GM18907 (cell line): ENCODE data around the gene GAPDHS.

Source experiments
- ATAC-seq: cut with Tn5 transposase; IDR thresholded peaks from one replicate; pipeline ENCODE4 v1.9.1; 2021; ENCODE audit warnings: mild to moderate bottlenecking, moderate library complexity; ENCODE audit not compliant: unreplicated experiment

The GAPDHS gene

DNA sequence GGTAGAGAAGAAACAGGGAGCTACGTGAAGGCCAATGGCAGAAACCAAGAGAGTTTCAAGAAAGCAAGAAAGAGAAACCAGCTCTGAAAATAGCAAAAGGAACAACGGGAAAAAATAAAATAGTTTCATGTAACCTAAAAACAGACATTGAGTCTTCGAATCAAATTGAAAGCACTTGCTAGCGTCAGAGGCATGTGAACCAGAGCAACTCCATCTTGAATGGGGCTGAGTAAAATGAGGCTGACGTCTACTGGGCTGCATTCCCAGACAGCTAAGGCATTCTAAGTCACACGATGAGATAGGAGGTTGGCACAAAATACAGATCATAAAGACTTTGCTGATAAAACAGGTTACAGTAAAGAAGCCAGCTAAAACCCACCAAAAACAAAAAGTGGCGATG, 45.5 kb downstream of the GAPDHS start:
- ATAC-seq = no peak

DNA sequence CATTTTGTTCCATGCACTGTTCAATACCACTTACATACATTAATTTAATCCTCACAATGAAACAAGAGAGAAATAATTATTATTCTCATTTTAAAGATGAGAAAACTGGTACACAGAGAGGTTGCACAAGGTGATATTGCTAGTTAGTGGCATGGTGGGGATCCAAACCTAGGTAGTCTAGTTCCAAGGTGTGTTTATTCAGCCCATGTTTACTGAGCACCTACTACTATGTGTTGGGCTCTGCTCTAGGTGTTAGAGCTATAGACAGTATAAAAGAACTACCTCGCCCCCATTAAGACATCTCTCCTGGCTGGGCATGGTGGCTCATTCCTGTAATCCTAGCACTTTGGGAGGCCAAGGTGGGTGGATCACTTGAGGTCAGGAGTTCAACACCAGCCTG, 49.5 kb downstream of the GAPDHS start:
- no peak for ATAC-seq

DNA sequence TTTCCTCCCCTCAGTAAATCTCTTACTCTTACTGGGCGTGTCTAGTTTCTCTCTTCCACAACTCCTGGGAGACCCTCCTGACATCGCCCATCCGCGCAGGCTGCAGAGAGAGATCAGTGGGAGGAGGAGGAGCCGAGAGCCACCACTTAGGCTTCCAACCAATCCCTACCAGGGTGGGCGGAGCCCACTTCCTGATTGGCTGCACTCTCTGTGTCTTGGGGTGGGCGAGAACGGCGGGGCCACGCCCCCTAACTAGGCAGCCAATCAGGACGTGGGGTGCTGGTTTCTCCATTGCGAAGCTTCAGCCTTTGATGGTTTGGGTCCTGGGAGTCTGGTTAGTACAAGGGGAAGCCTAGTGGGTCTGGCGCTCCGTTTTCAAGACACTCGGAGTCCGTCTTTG, 52.6 kb downstream of the GAPDHS start, which contains the start of gene PMIS2:
TSS of gene PMIS2 (plus strand) at position 326 of the 400 bp plus-strand sequence. CDS start 87 bp downstream, outside the sequence.
- no peak for ATAC-seq

DNA sequence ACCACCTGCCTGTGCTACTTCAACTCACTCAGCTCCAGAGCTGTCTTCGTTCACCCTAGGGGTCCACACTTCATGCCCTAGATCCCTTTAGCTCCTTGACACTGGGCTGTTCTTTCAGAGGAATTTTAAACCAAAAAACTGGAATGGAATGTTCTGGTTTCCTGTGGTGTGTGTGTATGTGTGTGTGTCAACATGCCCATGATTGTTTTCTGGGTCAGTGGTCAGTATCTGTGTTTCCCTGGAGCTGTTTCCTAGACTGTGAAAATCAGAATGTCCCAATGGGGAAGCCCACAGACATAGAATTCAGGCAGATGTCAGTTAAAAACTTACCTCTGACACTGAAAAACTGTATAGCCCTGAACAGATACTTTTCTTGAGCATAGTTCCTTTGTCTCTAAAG, 54.1 kb downstream of the GAPDHS start:
- no peak for ATAC-seq

DNA sequence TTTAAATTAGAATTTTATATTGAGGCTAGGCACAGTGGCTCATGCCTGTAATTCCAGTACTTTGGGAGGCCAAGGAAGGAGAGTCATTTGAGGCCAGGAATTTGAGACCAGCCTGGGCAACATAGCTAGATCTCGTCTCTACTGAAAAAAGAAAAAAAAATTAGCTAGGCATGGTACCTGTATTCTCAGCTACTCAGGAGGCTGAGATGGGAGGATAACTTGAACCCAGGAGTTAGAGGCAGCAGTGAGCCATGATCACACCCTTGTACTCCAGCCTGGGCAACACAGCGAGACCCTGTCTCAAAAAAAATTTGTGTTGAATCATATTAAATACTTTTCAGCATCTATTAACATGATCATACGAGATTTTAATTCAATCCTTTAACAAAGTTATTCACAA, 57.6 kb downstream of the GAPDHS start:
- no peak for ATAC-seq

DNA sequence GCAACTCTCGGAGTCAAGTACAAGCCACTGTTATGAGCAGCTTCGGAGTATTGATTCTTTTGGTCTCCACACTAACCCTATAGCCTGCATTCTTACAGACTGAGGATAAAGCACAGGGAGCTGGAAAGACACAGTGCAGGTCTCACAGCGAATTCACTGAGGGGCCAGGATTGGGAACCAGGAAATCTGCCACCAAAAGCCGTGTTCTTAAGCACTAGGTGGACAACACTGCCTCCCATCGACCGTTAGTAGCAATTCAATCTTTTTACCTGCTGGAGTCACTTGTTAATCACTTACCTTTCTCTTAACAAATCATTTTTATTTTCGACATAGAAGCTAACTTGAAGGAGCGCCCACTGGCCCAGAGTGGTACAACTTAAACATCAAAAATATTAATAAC, 59.0 kb downstream of the GAPDHS start:
- no peak for ATAC-seq
